NAMALWA (cell line): ENCODE results near the gene AGBL3.
"Not testable (repeated sequence)": the region's sequence is repeated elsewhere in the genome, so short reads cannot be mapped to it uniquely, and the experiment has no call there.

Experiments
- DNase-seq: peaks from one replicate; pipeline ENCODE4 v3.0.0-alpha.2; 2015; ENCODE audit warnings: low spot score

AGBL3 gene

DNA sequence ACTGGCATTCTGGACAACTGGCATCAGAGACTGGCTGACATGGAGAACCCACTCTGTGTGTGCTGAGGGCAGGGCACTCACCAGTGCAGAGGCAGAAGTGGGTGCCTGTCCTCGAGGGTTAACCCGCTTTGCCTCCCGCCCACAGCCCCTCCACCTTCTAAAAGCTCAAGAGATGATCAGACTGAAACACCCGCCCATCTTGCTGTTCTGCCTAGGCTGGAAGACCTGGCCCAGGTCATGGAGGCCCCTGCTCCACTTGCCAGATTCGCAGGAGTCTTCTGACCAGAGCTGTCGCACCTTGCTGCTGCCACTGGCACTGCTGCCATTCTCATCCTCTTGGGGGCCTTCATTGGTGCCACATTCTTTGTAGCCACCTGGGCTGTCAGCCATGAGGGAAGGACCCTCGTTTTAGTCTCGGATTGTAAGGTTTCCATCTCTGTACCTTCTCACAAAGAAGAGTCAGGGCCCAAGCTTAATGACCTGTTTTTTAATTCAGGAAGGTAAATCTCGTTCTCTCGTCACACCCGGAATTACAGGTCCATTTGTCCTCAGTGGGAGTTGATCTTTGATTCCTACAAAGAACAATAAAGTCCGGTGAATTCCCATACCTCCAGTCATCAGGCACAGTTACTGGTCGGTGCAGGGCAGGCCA is 182.3 kb downstream of the AGBL3 start:
- DNase-seq, result no peak

DNA sequence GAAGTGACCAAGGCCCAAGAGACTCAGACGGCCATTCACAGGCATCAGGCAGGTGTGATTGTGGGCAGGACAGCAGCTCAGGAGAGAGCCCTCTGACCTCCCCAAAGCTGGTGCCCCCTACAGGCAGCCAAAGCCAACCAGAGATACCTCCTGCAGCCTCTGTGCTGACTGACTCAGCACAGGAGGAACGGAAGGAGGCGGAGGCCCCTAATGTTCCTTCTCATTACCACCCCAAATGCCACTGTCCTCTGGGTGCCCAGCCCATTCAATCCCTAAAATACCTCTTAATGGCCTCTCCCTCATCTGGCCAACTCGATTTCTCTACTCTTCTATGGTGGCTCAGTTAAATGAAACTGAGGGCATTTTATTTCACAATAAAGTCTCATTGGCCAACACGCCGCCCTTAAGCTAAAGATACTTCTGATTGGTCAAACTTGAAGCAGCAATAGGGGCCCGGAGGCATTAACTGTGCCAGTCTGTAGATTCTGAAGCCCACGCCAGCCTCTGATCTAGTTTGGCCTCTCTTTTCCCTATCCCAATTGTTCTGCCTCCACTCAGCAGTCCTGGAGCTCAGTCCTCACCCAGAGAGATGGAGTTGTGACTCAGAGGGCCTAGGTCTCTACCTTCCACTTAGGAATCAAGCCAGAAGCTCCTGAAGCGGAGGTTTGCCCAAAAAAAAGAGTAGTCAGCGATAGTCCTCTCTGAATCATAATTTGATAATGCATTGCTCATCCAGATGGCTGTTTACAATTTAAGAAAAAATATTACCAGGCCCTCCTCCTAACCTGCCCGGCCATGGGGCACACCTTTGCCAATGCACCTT is 183.0 kb downstream of the AGBL3 start:
- DNase-seq, result peak; percentile 80

DNA sequence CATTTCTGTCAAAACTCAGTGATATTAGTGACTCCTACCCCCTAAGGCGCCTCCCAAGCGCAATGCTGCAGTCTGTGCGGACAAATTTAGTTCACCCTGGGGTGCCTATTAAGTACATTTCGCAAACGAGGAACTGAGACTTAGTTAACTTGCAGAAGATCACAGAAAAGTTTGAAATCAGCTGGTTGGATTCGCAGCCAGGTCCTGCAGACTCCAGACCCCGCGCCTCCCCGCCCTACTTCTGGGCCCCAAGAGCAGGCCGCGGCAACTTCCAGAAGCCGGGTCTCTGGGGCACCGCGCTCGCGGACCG is 183.6 kb downstream of the AGBL3 start:
- peak; percentile 83 for DNase-seq

DNA sequence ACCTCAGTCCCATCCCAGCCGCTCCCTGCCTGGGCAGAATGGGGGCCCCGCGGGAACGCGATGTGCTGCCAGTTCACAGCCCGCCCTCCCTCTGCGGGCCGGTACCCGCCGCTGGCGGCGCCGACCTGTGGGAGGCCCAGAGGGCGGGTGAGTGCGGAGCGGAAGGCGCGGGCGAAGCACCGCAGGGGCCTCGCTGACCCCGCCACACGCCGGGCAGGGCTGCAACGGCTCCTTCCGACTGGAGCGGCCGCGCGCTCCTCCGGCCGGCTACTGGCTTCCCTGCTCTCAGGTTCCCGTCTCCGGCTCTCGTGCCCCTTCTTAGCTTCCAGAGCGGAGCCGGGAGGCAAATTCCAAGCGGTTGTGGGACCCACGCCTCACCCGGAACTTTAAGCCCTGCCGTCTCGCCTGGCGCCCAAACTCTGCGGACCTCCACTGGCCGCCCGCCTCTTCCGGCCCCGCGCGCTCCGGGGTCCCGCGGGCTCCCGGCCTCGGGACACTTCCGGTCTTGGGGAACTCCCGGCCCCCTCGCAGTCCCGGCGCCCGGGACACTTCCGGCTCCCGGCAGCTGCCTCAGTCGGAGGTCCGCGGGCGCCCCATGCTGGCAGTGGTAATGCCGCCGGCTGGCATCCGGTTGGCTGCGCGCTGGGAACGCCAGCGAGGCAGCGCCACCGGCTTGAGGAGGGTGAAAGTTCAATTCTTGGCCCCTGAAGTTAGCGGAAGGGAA is 184.1 kb downstream of the AGBL3 start, which contains the start of gene CYREN:
Gene CYREN (minus strand): TSS at position 434 of the 724 bp plus-strand sequence. CDS start 1,785 bp downstream, outside the sequence.
- peak; percentile 95 for DNase-seq

DNA sequence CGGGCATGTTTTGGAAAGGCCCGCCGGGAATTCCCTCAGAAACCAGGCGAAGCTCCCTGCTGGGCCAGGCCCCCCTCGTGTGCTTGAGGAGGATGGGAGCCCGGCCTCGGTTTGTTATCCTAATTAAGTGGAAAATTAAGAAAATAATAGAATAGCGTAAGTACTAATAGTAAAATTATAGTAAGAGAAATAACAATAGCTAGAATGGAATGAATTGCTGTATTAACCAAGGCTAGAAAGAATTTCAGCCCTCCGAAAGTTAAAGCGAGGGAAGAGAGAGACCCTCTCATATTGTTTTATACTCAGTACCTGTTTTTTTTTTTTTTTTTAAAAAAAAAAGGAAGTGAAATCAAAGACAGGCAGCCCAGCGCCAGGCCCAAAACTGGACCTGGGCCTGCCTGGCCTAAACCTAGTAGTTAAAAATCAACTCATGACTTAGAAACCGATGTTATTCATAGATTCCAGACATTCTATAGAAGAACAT is 184.7 kb downstream of the AGBL3 start:
- not testable (repeated sequence) for DNase-seq

DNA sequence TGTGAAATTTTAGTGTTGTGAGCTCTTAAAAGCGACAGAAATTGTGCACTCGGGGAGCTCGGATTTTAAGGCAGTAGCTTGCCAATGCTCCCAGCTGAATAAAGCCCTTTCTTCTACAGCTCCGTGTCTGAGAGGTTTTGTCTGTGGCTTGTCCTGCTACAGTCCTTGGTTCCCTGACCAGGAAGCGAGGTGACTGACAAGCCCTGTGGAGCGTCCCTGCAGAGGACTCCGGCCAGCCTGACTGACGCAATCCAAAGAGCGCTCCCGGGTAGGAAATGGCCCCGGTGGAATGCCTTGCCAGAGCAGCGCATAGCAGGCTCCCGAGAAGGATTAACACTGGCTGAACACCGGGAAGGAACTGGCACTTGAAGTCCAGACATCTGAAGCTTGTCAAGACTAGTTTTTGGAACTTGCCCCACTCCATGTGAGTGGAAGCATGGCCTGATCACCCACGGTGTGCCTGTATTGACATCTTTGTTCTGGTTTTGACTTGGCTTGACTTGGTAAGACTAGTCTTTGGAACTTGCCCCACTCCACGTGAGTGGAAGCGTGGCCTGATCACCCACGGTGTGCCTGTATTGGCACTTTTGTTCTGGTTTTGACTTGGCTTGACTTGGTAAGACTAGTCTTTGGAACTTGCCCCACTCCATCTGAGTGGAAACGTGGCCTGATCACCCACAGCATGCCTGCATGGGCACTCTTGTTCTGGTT is 185.4 kb downstream of the AGBL3 start:
- peak; percentile 21 for DNase-seq

DNA sequence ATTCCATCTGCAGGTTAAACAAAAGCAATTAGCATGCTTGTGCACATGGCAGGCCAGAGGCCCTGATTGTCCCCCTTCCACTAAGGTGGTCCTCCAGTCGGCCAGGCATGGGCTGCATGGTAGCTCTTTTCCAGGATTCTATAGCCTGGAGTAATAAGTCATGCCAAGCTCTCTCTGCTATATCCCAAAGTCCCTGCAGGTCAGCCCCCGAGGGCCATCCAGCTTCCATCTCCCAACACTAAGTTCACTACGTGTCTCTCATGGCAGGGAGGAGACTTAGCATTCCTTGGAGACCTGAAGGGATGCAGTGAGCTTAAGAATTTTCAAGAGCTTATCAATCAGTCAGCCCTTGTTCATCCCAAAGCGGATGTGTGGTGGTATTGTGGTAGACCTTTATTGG is 187.6 kb downstream of the AGBL3 start:
- DNase-seq, result not testable (repeated sequence)

DNA sequence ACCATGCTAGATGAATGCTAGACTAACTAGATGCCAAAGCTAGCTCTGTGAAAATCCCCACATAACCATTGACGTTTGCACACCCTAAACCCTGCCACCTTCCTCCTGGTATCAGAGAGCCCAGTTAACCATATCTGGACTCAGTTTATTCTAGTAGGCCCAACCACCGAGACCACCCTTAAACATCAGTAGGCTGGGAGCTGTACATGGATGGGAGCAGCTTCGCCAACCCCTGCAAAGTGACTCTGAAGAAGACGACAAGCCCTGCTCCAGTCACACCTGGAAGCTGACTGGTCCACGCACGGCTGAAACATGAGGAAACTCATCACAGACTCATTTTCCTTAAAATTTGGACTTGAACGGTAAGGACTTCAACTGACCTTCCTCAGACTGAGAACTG is 188.6 kb downstream of the AGBL3 start:
- no peak for DNase-seq

DNA sequence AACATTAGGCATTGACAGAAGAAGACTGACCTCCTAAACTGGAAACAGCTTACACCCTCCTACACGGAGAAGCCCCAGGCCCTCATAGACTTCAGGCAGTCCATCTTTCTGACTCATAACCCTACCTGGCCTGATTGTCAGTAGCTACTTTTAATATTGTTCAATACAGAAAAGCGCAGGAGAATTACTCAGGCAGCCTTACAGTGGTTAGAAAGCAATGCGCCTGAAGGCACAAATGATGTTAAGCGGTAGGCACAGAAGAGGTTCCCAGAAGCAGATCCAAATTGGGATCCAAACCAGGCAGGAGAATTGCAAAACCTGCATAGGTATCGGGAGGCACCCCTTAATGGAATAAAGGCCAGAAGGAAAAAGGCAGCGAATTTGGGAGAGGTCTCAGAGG is 189.6 kb downstream of the AGBL3 start:
- DNase-seq, result no peak

DNA sequence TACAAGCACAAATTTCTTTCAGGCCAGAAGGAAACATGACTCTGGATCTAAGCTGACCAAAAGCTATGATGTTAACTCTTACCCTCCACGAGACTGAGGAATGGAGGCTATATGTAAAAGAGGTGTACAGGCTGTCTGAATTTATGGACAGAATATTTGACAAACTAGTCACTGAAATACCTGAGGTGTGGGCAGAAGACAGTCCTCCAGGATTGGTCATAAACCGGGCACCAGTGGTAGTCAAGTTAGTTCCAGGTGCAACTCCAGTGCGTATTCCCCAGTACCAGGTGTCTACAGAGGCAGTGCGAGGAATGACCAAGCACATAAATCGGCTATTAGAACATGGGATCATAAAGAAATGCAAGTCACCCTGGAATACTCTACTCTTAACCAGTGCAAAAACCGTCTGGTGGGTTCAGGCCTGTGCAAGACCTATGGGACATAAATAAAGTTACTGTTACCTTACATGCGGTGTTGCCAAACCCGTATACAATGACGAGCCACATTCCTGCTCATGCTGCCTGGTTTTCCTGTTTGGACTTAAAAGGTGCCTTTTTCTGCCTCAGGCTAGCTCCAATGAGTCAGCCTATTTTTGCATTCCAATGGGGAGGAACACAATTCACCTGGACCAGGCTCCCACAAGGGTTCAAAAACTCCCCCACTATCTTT is 190.9 kb downstream of the AGBL3 start:
- no peak for DNase-seq

DNA sequence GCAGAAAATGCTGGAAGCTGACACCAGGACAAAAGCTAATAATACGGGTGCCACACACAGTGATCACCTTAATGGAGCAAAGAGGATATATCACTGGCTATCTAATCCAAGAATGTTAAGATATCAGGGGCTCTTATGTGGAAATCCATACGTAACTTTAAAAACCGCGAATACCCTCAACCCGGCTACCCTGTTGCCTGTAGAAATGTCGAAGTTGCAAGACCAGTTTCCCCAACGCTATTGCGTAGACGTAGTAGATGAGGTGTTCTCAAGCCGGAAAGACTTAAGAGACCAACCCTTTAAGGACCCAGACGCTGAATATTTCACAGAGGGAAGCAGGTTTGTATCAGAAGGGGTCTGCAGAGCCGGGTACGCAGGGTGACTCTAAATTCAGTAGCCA is 192.1 kb downstream of the AGBL3 start:
- DNase-seq, result no peak

DNA sequence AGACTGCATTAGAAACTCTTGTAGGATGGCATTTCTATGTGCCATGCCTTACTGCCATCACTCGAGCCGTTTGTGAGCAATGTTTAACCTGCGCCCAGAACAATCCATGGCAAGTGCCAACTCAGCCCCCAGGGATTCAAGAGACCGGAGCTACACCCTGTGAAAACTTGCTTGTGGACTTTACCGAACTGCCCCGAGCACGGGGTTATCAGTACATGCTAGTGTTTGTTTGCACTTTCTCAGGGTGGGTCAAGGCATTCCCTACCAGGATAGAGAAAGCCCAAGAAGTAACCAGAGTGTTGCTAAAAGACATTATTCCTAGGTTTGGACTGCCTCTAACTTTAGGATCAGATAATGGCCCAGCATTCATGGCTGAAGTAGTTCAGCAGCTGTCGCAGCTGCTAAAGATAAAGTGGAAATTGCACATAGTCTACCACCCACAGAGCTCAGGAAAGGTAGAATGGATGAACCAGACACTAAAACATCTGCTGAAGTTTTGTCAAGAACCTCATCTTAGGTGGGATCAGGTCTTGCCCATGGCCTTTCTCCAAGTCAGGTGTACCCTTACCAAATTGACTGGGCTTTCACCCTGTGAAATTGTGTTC is 193.1 kb downstream of the AGBL3 start:
- no peak for DNase-seq

DNA sequence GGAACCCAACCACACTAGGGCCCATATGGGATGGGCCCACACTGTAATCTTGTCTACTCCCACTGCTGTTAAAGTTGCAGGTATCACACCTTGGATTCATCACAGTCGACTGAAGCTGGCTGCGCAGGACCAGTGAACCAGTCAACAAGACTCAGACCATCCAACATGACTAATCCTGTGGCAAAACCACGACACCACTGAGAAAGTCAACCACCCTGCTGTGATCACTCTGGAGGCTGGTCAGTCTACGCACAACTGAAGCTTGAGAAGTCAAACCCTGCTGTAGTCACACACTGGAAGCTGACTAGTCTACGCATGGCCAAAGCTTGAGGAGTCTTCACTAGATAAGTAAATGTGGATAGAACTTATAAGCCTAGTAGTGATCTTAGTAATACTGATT is 193.8 kb downstream of the AGBL3 start:
- DNase-seq, result no peak

DNA sequence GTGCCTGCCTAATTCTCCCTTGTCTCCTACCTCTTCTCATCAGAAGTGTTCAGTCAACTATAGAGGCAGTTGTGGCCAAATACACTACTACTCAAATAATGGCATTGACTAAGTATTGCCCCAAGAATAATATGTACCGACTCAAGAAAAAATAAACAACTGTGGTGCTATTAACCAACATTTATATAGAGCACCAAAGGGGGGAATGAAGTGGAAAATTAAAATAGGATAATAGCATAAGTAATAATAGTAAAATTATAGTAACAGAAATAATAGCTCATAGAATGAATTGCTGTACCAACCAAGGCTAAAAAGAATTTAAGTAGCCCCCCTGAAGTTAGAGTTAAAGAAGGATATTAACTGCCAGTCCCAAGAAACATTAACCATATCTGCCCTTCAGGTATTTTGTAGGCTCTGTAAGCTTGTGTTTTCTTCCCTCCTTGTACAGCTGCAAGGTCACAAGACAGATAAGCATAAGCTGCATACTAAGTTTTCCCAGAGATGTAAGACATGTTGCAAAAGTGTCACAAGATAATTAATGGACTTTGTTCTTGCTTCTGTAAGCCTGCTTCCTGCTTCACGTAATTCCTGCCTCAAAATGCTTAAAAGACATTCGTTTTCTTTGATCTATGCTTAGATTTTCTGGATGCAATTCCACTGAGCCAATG is 195.1 kb downstream of the AGBL3 start:
- DNase-seq, result no peak

DNA sequence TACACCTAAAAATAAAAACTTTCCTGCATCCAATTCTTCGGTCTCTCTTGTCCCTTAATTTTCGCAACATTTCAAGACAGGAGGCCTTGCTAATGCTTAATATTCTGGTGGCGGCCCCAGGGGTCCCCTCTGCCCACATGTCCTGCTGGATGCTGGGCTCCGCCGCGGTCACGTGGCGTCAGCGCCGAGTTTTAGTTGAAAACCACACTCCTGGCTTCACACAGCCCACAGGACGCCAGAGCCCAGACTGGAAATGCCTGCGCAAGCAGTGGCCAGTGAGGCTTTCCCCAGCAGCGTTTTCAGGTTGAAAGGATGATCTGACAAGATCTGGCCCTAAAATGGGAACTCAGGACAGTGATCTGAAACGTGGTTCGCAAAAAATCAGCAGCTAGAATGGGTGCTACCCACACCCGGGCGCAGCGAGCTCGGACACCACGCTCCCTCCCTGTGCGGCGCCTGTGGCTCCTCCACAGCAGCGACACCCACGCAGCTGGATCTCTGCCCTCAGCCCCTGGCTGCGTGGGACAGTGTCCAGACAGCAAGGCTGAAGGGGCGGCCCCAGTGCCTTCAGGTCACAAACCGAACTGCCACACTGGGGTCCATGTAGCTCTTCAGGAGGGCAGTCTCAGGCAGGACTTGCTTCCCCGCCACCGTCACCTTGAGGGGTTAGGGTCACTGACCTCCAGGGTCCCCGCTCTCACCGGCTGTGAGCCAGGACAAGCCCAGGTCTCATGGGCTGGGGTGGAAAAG is 195.8 kb downstream of the AGBL3 start:
- no peak for DNase-seq

DNA sequence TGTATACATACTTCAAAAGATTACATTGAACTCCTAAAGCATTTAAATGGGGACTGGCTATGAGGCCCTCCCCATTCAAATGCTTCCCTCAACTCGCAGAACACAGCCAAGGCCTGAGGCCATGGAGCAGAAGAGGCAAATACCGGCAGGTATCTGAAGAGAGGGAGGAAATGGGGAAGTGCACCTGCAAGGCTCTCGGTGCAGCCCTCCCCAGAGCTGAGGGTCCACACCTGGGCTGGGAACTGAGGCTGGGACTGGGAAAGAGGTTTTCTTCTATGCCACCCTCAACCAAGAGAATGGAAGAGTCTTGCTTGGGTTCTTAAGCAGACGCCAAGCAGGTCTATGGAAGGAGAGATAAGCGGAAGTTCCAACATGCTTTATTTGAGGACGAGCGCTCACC is 197.2 kb downstream of the AGBL3 start:
- no peak for DNase-seq

DNA sequence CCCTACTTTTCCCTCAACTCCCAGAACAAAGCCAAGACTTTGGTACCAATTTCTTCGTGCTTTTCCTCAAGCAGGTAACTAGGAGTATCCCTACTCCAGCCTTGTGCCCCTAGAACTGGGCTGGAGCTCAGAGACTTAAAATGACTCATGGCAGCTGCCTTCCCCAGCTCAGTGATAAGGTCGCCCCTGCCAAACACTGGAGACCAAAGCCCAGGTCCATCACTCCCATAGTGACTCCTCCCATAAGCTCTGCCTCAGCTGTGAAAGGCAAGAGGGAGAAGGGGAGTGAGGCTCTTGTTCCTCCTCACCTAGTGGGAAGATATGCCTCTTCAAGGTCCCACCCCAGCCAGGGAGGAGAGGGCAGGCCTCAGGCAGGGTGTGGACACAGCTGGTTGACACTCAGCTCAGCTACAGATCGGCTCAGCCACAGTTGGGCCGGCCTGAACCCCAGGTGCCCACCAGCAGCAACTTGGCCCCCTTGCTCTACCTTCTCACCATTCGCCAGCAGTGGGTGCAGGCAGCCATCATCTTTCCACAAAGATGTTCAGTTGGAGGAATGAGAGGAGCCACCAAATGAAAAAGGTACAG is 198.0 kb downstream of the AGBL3 start:
- no peak for DNase-seq
